Trophoblast cell (in vitro differentiated cells and primary cell): Measurements from ENCODE around the gene RBM7.

Source experiments
- DNase-seq, 2 donors: peaks; one replicate each; pipeline ENCODE4 v3.0.0-alpha.2; 2016
- H2AFZ ChIP-seq: 2 replicates; pipeline ENCODE4 v1.6.1; 2013; ENCODE audit warnings: low read length, moderate library complexity, mild to moderate bottlenecking; ENCODE audit not compliant: insufficient read depth, poor library complexity
- H2AK5ac ChIP-seq: 2 replicates; pipeline ENCODE4 v1.6.1; 2013; ENCODE audit warnings: mild to moderate bottlenecking, low read length
- H2BK120ac ChIP-seq: 2 replicates; pipeline ENCODE4 v1.6.1; 2013; ENCODE audit warnings: low read length, mild to moderate bottlenecking, moderate library complexity; ENCODE audit not compliant: insufficient read depth, poor library complexity
- H2BK12ac ChIP-seq: 2 replicates; pipeline ENCODE4 v1.6.1; 2013; ENCODE audit warnings: mild to moderate bottlenecking, low read length, moderate library complexity
- H2BK5ac ChIP-seq: 2 replicates; pipeline ENCODE4 v1.6.1; 2013; ENCODE audit warnings: low read length, low read depth, moderate library complexity, mild to moderate bottlenecking; ENCODE audit not compliant: poor library complexity
- H3K14ac ChIP-seq: 2 replicates; pipeline ENCODE4 v1.6.1; 2013; ENCODE audit warnings: mild to moderate bottlenecking, low read length
- H3K18ac ChIP-seq: 2 replicates; pipeline ENCODE4 v1.6.1; 2013; ENCODE audit warnings: mild to moderate bottlenecking, low read length
- H3K23ac ChIP-seq: 2 replicates; pipeline ENCODE4 v1.6.1; 2013; ENCODE audit warnings: low read length
- H3K27ac ChIP-seq: 2 replicates; pipeline ENCODE4 v1.5.1; 2013; ENCODE audit warnings: low read depth, mild to moderate bottlenecking, inconsistent platforms, low read length, moderate library complexity
- H3K27me3 ChIP-seq: 2 replicates; pipeline ENCODE4 v1.6.1; 2013; ENCODE audit warnings: inconsistent platforms, mild to moderate bottlenecking, low read length, moderate library complexity; ENCODE audit not compliant: insufficient read depth
- H3K36me3 ChIP-seq, 2 experiments: 1 replicate in 1 of 2; 2 replicates in 1 of 2; pipeline ENCODE4 v1.6.1; 2013; ENCODE audit warnings: low read length in 2 of 2, mild to moderate bottlenecking in 2 of 2, moderate library complexity in 1 of 2; ENCODE audit not compliant: insufficient read depth in 2 of 2, control insufficient read depth in 1 of 2
- H3K4ac ChIP-seq: 2 replicates; pipeline ENCODE4 v1.6.1; 2013; ENCODE audit warnings: low read depth, mild to moderate bottlenecking, low read length, moderate library complexity
- H3K4me1 ChIP-seq, 2 experiments: 1 replicate in 1 of 2; 2 replicates in 1 of 2; pipeline ENCODE4 v1.6.1; 2013; ENCODE audit warnings: low read length in 2 of 2, mild to moderate bottlenecking in 2 of 2, moderate library complexity in 1 of 2; ENCODE audit not compliant: insufficient read depth in 2 of 2, control insufficient read depth in 1 of 2
- H3K4me2 ChIP-seq: 2 replicates; pipeline ENCODE4 v1.6.1; 2013; ENCODE audit warnings: inconsistent platforms, mild to moderate bottlenecking, low read length, moderate library complexity
- H3K4me3 ChIP-seq: 2 replicates; pipeline ENCODE4 v1.5.1; 2013; ENCODE audit warnings: mild to moderate bottlenecking, low read depth, low read length, inconsistent platforms
- H3K79me1 ChIP-seq: one replicate; pipeline ENCODE4 v1.6.1; 2013; ENCODE audit warnings: low read length
- H3K79me2 ChIP-seq: 2 replicates; pipeline ENCODE4 v1.6.1; 2013; ENCODE audit warnings: low read length, mild to moderate bottlenecking; ENCODE audit not compliant: control insufficient read depth, insufficient read depth, poor library complexity
- H3K9ac ChIP-seq: 2 replicates; pipeline ENCODE4 v1.6.1; 2013; ENCODE audit warnings: mild to moderate bottlenecking, low read length
- H3K9me3 ChIP-seq: 2 replicates; pipeline ENCODE4 v1.6.1; 2013; ENCODE audit warnings: low read depth, mild to moderate bottlenecking, control low read depth, inconsistent platforms, low read length; ENCODE audit not compliant: insufficient read depth
- H4K12ac ChIP-seq: 2 replicates; pipeline ENCODE4 v1.6.1; 2013; ENCODE audit warnings: low read depth, mild to moderate bottlenecking, low read length, moderate library complexity
- H4K8ac ChIP-seq: 2 replicates; pipeline ENCODE4 v1.6.1; 2013; ENCODE audit warnings: low read depth, mild to moderate bottlenecking, low read length, moderate library complexity
- H4K91ac ChIP-seq: one replicate; pipeline ENCODE4 v1.6.1; 2013; ENCODE audit warnings: low read depth, mild to moderate bottlenecking, low read length, moderate library complexity
- WGBS: extraction: QIAGEN DNeasy Blood & Tissue Kit; methylation state at CpG from one replicate; pipeline ENCODE4 v1.1.7; 2013; ENCODE audit warnings: missing lambda C conversion rate; ENCODE audit not compliant: insufficient read length, insufficient coverage; ENCODE audit errors: extremely low coverage; 5-methylcytosine and 5-hydroxymethylcytosine counted together

Gene RBM7

GRCh38 chr11:114447892-114448291 is 47.4 kb downstream of the RBM7 start:
- Histone ChIP-seq H3K4me1 (peaks cover 3 to 5% of the 10 kb centered on the region in 2 experiments), H2BK5ac (no peak overlapping the region), H3K27me3 (no peaks in the 10 kb centered on the region), H4K12ac (no peak overlapping the region), H3K79me1 (no peaks in the 10 kb centered on the region), H3K27ac (no peak overlapping the region), H4K8ac (no peak overlapping the region), H3K79me2 (peaks cover 2% of the 10 kb centered on the region), H3K36me3 (peaks cover 0 to 9% of the 10 kb centered on the region in 2 experiments), H3K9ac (no peak overlapping the region), H2AK5ac (no peak overlapping the region), H3K4me2 (no peak overlapping the region), H3K23ac (no peak overlapping the region), H2AFZ (no peak overlapping the region), H2BK120ac (no peak overlapping the region), H3K4ac (no peak overlapping the region), H3K9me3 (no peaks in the 10 kb centered on the region), H3K14ac (no peak overlapping the region), H4K91ac (no peak overlapping the region), H3K18ac (no peak overlapping the region), H2BK12ac (no peak overlapping the region), H3K4me3 (no peak overlapping the region)
- no CpG with 5 or more reads among the region's 3 CpGs for WGBS
- no peak for DNase-seq

DNA sequence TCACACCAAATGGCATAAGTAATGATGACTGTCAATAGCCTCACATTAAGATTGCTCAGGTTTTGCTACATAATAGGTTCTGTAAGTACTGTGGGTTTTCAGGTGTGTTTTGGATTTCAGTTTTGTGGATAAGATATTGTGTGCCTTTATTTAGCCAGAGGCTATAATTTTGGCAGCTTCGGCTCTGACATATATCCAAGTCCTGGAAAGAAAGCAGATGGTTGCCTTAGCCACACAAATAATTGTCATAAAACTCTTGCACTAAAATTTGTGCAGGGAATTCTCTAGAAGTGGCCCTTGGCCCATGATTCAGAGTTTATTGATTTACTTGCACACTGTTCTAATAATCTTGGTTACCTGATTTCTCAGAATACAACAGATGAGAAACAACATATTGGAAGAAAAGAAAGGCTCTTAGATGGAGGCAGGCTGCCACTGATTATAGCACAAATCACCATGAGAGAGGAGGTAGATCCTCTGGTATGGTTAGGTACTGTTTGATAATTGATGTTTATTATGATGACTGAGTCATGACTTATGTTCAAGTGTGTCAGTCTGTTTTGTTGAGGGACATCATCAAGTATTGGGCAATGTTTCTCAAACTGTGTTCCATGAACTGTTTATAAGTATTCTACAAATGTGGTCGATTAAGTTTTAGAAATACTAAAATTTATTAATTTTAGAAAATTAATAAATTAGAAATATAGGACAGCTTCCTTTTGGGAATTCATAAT is 48.5 kb downstream of the RBM7 start:
- Histone ChIP-seq H3K4me3 (no peak overlapping the region), H3K79me1 (no peaks in the 10 kb centered on the region), H3K9ac (no peak overlapping the region), H2BK12ac (no peak overlapping the region), H4K8ac (no peak overlapping the region), H2BK5ac (no peak overlapping the region), H2AFZ (no peak overlapping the region), H4K91ac (no peak overlapping the region), H3K9me3 (no peaks in the 10 kb centered on the region), H3K4ac (no peak overlapping the region), H3K18ac (no peak overlapping the region), H3K23ac (no peak overlapping the region), H3K27ac (no peak overlapping the region), H2AK5ac (no peak overlapping the region), H2BK120ac (no peak overlapping the region), H3K4me2 (no peak overlapping the region), H3K79me2 (peaks cover 2% of the 10 kb centered on the region), H3K27me3 (no peaks in the 10 kb centered on the region), H3K36me3 (peaks cover 4 to 18% of the 10 kb centered on the region in 2 experiments), H3K14ac (no peak overlapping the region), H3K4me1 (peaks cover 3 to 4% of the 10 kb centered on the region in 2 experiments), H4K12ac (no peak overlapping the region)
- DNase-seq: no peak
- no CpG with 5 or more reads among the region's 2 CpGs for WGBS

DNA sequence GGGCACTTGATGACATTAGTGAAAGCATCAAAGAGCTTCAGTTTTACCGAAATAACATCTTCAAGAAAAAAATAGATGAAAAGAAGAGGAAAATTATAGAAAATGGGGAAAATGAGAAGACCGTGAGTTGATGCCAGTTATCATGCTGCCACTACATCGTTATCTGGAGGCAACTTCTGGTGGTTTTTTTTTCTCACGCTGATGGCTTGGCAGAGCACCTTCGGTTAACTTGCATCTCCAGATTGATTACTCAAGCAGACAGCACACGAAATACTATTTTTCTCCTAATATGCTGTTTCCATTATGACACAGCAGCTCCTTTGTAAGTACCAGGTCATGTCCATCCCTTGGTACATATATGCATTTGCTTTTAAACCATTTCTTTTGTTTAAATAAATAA is 49.4 kb downstream of the RBM7 start:
- no peak overlapping the region for H2AK5ac ChIP-seq
- H2BK5ac ChIP-seq: no peak overlapping the region
- H3K27ac ChIP-seq: no peak overlapping the region
- no peak overlapping the region for H4K8ac ChIP-seq
- no peaks in the 10 kb centered on the region for H3K4me1 ChIP-seq
- H3K4me3 ChIP-seq: no peak overlapping the region
- H4K91ac ChIP-seq: no peak overlapping the region
- no peak overlapping the region for H2BK120ac ChIP-seq
- whole genome bisulfite sequencing: no CpG with 5 or more reads among the region's 6 CpGs
- H3K27me3 ChIP-seq: no peaks in the 10 kb centered on the region
- DNase-seq: no peak
- H3K9ac ChIP-seq: no peak overlapping the region
- H3K4ac ChIP-seq: no peak overlapping the region
- H3K36me3 ChIP-seq: peaks cover 4 to 16% of the 10 kb centered on the region in 2 experiments
- H3K9me3 ChIP-seq: no peaks in the 10 kb centered on the region
- no peak overlapping the region for H3K18ac ChIP-seq
- H3K23ac ChIP-seq: no peak overlapping the region
- H3K79me2 ChIP-seq: peaks cover 2% of the 10 kb centered on the region
- H2AFZ ChIP-seq: no peak overlapping the region
- no peak overlapping the region for H3K4me2 ChIP-seq
- no peaks in the 10 kb centered on the region for H3K79me1 ChIP-seq
- no peak overlapping the region for H3K14ac ChIP-seq
- no peak overlapping the region for H2BK12ac ChIP-seq
- no peak overlapping the region for H4K12ac ChIP-seq

DNA sequence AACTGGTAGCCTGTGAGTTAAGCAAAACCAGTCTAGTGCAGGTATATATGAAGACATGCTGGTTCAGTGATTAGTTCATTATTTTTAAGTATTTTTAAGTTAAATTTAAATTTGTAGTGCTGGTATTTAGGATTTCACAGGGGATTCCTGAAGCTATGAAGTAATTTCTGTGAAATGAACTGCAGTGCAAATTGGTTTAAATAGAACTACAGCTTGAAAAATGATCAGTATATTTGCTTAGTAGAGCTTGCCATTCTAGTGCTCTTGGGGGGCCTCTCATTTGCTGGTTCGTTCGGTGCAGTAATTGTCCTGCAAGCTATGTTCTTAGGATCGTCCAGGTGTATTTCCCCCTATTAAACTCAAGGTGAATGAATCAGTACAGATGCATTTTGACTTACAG is 51.9 kb downstream of the RBM7 start:
- Histone ChIP-seq H3K14ac (no peak overlapping the region), H3K79me2 (no peaks in the 10 kb centered on the region), H3K36me3 (peaks cover 6 to 16% of the 10 kb centered on the region in 2 experiments), H4K91ac (no peak overlapping the region), H4K12ac (no peak overlapping the region), H3K27ac (no peak overlapping the region), H3K4me1 (no peaks in the 10 kb centered on the region), H2BK12ac (no peak overlapping the region), H3K9me3 (no peaks in the 10 kb centered on the region), H2BK5ac (no peak overlapping the region), H2BK120ac (no peak overlapping the region), H3K4ac (no peak overlapping the region), H2AFZ (no peak overlapping the region), H3K79me1 (no peaks in the 10 kb centered on the region), H3K23ac (no peak overlapping the region), H3K27me3 (no peaks in the 10 kb centered on the region), H3K18ac (no peak overlapping the region), H3K4me2 (no peak overlapping the region), H3K4me3 (no peak overlapping the region), H3K9ac (no peak overlapping the region), H2AK5ac (no peak overlapping the region), H4K8ac (no peak overlapping the region)
- DNase-seq: no peak
- WGBS: no CpG with 5 or more reads among the region's 3 CpGs
